ENCODE data around the gene INSC.
A peak's percentile ranks its signal among the peaks of the same experiment; 100 is the strongest.
"Not testable (repeated sequence)": the region's sequence is repeated elsewhere in the genome, so short reads cannot be mapped to it uniquely, and the experiment has no call there.

Gene INSC

GRCh38 chr11:15114501-15115475, at the start of gene INSC:
TSS of gene INSC (plus strand) at chr11:15114923. CDS start at chr11:15149175, 34,252 bp downstream.
- peak in 1 of 3 donors; percentile 6 for DNase-seq

- DNase-seq: not testable (repeated sequence)
These were observed 45.0 kb upstream of the INSC start for GRCh38 chr11:15069751-15070150.

GRCh38 chr11:15071556-15072255, 43.0 kb upstream of the INSC start:
- DNase-seq: no peak

- DNase-seq: no peak
These were observed 42.1 kb upstream of the INSC start for GRCh38 chr11:15072551-15073143.

GRCh38 chr11:15073361-15074205, 41.1 kb upstream of the INSC start, which contains the start of gene CALCB:
TSS of gene CALCB (plus strand) at chr11:15073593. CDS start at chr11:15074719, 1,126 bp downstream.
- peak in 1 of 3 donors; percentile 14 for DNase-seq

GRCh38 chr11:15074206-15075161, 40.2 kb upstream of the INSC start:
- DNase-seq: peak; percentile 76 to 88 (median 76)

GRCh38 chr11:15075162-15075526, 39.6 kb upstream of the INSC start:
- DNase-seq: no peak

- DNase-seq: no peak
These were observed 23.5 kb upstream of the INSC start for GRCh38 chr11:15091175-15091574.

GRCh38 chr11:15091625-15092024, 23.1 kb upstream of the INSC start:
- no peak for DNase-seq

GRCh38 chr11:15093432-15093831, 21.3 kb upstream of the INSC start:
- peak in 1 of 3 donors; percentile 7 for DNase-seq

GRCh38 chr11:15095736-15096228, 18.9 kb upstream of the INSC start:
- peak in 2 of 3 donors; percentile 7 to 27 for DNase-seq

- no peak for DNase-seq
These were observed 17.3 kb upstream of the INSC start for GRCh38 chr11:15097411-15097810.

- DNase-seq: no peak
These were observed 15.5 kb upstream of the INSC start for GRCh38 chr11:15099267-15099666.

GRCh38 chr11:15101072-15101709, 13.5 kb upstream of the INSC start:
- DNase-seq: peak; percentile 69 to 77 (median 75)

- no peak for DNase-seq
These were observed 10.6 kb upstream of the INSC start for GRCh38 chr11:15104166-15104565.

GRCh38 chr11:15106201-15106965, 8.3 kb upstream of the INSC start:
- no peak for DNase-seq

GRCh38 chr11:15107730-15108515, 6.8 kb upstream of the INSC start:
- DNase-seq: peak in 1 of 3 donors; percentile 6

- DNase-seq: no peak
These were observed 6.1 kb upstream of the INSC start for GRCh38 chr11:15108592-15109130.

All from suppressor macrophage treated with lipopolysaccharide for 1 hour (primary cell).